ENCODE measurements around the gene KRT81. TPM values are rescaled to one million over a fixed set of nuclear protein-coding genes. Genes with fewer than 3 reads are reported as not detected.

Gene KRT81
- total RNA-seq, 4 donors from 2014 or later = 0.27 TPM; not detected in 3

- Histone ChIP-seq H3K4me3 (no peak within 1 kb of the TSS), H3K9me3 (no peaks in the 10 kb centered on the region), H3K36me3 (no peaks in the 10 kb centered on the region), H3K27ac (no peak within 1 kb of the TSS), H3K4me1 (peaks cover 2 to 16% (median 12%) of the 10 kb centered on the region in 3 donors), H3K27me3 (peaks cover 16% of the 10 kb centered on the region)
- 66% methylated on average over 2 of the region's 3 CpGs; no CpG with 5 or more reads in 1 of the 2 donors for WGBS, 2 donors (ENCODE audit: low coverage in 1 of 2)
- TF ChIP-seq POLR2A (IDR thresholded peaks at IDR 0.05) = no peak
- no peak for TF ChIP-seq POLR2AphosphoS5 (IDR thresholded peaks at IDR 0.05)
- no peak for TF ChIP-seq CTCF (IDR thresholded peaks at IDR 0.05)
- TF ChIP-seq EP300 (IDR thresholded peaks at IDR 0.05) = no peak
- ATAC-seq = no peak
These were observed 16.7 kb downstream of the KRT81 start, which contains the start of gene KRT86 for GRCh38 chr12:52274521-52275120. Gene KRT86, plus strand, starts transcription at chr12:52274645. Its CDS starts 27,272 bp downstream, at chr12:52301917.

GRCh38 chr12:52271158-52271557 is 20.2 kb downstream of the KRT81 start:
- TF ChIP-seq POLR2A (IDR thresholded peaks at IDR 0.05) = no peak
- TF ChIP-seq CTCF (IDR thresholded peaks at IDR 0.05) = no peak
- TF ChIP-seq EP300 (IDR thresholded peaks at IDR 0.05) = no peak
- no peak for TF ChIP-seq POLR2AphosphoS5 (IDR thresholded peaks at IDR 0.05)
- Histone ChIP-seq H3K9me3 (no peaks in the 10 kb centered on the region), H3K4me1 (no peaks in the 10 kb centered on the region), H3K4me3 (no peak overlapping the region), H3K36me3 (no peaks in the 10 kb centered on the region), H3K27ac (no peak overlapping the region), H3K27me3 (peaks cover 18% of the 10 kb centered on the region)
- 90% methylated on average over 1 of the region's 1 CpG; no CpG with 5 or more reads in 1 of the 2 donors for WGBS, 2 donors (ENCODE audit: low coverage in 1 of 2)
- ATAC-seq = no peak

- no peak overlapping the region for H3K4me3 ChIP-seq
- no peaks in the 10 kb centered on the region for H3K9me3 ChIP-seq
- peaks cover 14% of the 10 kb centered on the region for H3K27me3 ChIP-seq
- TF ChIP-seq CTCF (IDR thresholded peaks at IDR 0.05) (no peak), POLR2AphosphoS5 (IDR thresholded peaks at IDR 0.05) (no peak), POLR2A (IDR thresholded peaks at IDR 0.05) (no peak), EP300 (IDR thresholded peaks at IDR 0.05) (no peak)
- H3K36me3 ChIP-seq = no peaks in the 10 kb centered on the region
- WGBS, 2 donors (ENCODE audit: low coverage in 1 of 2) = no CpG with 5 or more reads among the region's 6 CpGs
- no peaks in the 10 kb centered on the region for H3K4me1 ChIP-seq
- no peak overlapping the region for H3K27ac ChIP-seq
- ATAC-seq = no peak
These were observed 20.7 kb downstream of the KRT81 start for GRCh38 chr12:52270541-52271070.

- no peak for ATAC-seq
These were observed 23.1 kb downstream of the KRT81 start for GRCh38 chr12:52268212-52268611.

More at GRCh38 chr12:52268212-52268611, 23.1 kb downstream of the KRT81 start:
- Histone ChIP-seq H3K4me1 (no peaks in the 10 kb centered on the region), H3K9me3 (no peaks in the 10 kb centered on the region), H3K36me3 (no peaks in the 10 kb centered on the region), H3K27ac (no peak overlapping the region), H3K27me3 (peaks cover 21% of the 10 kb centered on the region), H3K4me3 (no peak overlapping the region)
- 57 to 80% methylated on average over 1 of the region's 2 CpGs for WGBS, 2 donors (ENCODE audit: low coverage in 1 of 2)
- TF ChIP-seq EP300 (IDR thresholded peaks at IDR 0.05) (no peak), POLR2AphosphoS5 (IDR thresholded peaks at IDR 0.05) (no peak), POLR2A (IDR thresholded peaks at IDR 0.05) (no peak), CTCF (IDR thresholded peaks at IDR 0.05) (no peak)

Measured in gastroesophageal sphincter (tissue), 4 donors.